ENCODE measurements around the gene KRTAP2-1.
"Not testable (repeated sequence)": the region's sequence is repeated elsewhere in the genome, so short reads cannot be mapped to it uniquely, and the experiment has no call there.

Gene KRTAP2-1

DNA sequence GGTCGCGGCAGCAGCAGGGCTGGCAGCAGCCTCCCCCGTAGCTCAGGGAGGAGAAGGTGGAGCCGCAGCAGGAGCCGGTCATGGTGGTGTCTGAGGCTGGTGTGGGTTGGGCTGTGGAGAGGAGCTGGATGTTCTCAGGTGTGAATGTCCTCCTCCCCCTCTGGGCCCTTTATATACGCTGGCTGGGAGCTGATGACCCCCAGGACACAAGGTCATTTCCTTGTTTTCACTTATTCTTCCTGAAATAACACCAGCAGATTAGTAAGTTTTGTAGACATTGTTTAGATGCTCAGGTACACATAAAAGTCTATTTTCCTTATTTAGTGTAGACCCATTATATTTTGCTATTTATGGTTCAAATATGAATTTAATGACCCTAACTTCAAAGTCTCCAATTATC is 8.0 kb upstream of the KRTAP2-1 start, which contains the start of gene KRTAP2-2:
Gene KRTAP2-2 (minus strand): TSS at position 101 of the 400 bp plus-strand sequence. CDS start 19 bp downstream, at position 82.
- DNase-seq = not testable (repeated sequence)

DNA sequence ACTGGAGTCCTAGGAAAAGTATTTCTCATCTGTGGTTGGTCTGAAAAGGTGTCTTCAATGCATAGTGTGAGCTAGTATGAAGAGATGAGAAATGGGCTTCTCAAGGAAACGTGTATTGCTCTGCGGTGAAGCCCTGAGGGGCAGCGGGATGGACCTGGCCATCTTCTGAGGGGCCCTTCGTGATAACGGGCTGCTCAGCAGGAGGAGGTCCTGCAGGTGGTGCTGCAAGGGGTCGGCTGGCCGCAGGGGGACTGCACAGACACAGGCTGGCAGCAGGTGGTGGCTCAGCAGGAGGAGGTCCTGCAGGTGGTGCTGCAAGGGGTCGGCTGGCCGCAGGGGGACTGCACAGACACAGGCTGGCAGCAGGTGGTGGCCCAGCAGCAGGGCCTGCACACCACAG is 7.4 kb upstream of the KRTAP2-1 start:
- DNase-seq = not testable (repeated sequence)

DNA sequence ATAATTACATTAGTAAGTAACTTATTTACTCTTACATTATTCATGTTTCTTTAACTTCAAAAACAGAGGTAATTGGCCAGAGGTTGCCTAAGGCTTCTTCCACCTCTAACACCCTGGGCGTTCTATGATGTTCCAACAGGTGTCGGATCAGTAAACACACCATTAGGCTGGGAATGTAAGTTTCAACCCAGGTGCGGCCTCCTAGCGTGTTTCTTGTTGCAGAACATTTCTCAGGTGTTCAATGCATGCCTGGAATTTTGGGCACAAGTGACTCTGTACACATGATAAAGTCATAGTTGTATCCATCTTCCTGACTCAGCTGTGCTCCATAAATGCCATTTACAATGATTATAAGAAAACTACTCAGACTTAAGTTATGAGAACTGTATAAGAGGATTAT is 6.9 kb upstream of the KRTAP2-1 start:
- DNase-seq = no peak

DNA sequence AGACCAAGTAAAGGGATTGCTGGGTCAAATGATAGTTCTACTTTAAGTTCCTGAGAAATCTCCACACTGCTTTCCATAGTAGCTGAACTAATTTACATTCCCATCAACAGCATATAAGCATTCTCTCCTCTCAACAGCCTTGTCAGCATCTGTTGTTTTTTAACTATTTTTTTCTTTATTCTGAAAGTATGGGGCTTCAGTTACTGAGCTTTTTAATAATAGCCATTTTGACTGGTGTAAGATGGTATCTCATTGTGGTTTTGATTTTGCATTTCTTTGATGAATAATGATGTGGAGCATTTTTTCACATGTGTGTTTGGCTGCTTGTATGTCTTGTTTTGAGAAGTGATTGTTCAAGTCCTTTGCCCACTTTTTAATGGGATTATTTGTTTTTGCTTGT is 5.5 kb upstream of the KRTAP2-1 start:
- DNase-seq = no peak

DNA sequence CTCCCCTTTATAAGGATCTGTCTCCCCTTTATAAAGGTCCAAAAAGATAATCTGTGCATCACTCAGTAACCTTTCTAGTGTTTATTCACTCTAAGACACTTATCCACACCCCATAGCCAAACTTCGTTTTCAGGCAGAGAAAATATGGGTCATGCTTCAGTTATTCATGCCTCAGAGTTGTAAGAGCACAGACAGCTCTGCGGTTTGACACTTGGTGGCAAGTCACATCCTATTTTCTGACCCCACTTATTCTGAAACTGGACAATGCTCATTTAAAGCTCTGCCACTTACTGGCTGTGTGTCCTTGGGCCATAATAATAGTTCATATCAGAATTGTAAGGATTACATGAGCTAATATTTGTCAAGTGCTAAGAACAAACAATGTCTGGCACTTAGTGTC is 2.0 kb upstream of the KRTAP2-1 start:
- no peak for DNase-seq

DNA sequence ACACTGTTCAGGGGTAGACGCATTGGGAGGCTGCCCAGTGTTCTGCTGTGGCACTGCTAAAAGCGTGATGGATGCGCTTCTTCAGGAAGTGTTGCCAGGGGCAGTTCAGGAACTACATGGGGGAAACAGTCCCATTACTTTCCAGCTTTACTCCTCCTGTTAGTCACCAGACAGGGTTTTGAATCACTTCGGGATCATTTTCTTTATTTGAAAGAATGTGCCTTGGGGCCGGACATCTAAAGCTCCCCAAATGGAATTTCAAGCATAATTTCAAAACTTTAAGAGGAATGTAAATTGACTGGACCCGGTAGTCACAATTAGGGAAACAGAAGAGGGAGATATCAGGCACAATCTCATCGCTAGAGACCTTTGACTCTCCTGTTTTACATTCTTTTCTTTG is 1.3 kb upstream of the KRTAP2-1 start:
- no peak for DNase-seq

DNA sequence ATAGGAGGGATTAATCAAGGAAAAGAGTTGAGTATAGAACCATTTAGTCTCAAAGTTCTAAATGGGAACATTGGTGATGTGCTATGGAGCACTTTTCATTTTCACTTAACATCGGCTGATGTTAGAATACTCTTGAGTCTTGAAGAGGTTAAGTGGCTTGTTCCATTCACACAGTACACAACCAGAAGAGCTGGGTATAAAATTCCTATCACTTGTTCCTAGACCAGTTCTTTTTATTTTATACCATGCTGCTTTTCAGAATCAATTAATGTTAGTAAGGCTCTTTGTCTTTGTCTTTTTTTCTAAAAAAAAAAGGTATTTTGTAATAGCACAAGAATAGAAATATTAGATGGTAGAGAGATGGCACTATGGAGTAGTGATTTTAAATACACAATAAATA is 4.2 kb downstream of the KRTAP2-1 start:
- DNase-seq = no peak

DNA sequence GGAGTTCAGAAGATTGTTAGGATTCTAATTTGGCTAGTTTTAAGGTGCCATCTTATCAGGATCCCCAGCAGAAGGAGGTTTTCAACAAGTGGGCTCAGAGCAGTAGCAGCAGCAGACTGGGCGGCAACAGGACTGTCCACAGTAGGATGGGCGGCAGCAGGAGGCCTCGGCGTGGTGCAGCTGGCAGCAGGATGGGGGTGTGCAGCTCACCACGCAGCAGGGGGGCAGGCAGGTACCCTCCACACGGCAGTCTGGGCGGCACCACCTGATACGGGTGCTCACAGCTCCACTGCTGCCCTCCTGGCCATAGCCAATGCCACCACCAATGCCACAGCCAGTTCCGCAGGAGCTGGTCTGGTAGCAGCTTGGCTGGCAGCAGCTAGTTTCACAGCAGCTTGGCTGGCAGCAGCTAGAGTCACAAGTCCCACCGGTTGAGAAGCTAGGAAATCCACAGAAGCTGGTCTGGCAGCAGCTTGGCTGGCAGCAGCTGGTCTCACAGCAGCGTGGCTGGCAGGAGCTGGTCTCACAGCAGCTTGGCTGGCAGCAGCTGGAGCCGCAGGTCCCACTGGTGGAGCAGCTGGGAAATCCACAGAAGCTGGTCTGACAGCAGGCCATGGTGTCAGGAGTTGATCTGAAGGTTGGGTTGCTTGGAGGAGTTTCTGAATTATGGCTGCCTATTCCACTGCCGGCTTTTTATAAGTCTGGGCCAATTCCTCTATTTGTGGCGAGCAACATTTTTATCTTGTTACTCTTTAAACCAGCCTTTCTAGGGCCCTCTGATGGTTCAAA is 6.1 kb downstream of the KRTAP2-1 start, which contains the start of gene KRTAP1-1:
Gene KRTAP1-1 (minus strand): TSS at position 668 of the 789 bp plus-strand sequence. CDS start 53 bp downstream, at position 615.
- not testable (repeated sequence) for DNase-seq

DNA sequence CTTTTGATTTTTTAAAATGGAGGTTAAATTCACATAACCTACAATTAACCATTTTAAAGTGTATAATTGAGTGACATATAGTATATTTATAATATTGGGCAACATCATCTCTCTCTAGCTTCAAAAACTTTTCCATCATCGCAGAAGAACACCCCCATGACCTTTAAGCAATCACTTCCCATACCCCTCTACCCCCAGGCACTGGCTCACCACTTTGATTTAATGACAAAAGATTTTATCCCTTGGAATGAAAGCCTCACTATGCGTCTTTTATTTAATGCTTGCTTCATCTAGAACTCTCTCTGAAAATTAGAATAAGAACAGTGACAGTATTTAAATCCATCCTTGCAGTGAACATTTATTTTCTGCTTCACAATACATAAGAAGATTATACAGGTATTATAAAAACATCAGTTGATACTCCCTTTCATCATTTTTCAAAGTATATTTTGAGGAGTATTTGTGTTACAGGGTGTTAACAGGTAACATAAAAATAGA is 9.2 kb downstream of the KRTAP2-1 start:
- DNase-seq = no peak

DNA sequence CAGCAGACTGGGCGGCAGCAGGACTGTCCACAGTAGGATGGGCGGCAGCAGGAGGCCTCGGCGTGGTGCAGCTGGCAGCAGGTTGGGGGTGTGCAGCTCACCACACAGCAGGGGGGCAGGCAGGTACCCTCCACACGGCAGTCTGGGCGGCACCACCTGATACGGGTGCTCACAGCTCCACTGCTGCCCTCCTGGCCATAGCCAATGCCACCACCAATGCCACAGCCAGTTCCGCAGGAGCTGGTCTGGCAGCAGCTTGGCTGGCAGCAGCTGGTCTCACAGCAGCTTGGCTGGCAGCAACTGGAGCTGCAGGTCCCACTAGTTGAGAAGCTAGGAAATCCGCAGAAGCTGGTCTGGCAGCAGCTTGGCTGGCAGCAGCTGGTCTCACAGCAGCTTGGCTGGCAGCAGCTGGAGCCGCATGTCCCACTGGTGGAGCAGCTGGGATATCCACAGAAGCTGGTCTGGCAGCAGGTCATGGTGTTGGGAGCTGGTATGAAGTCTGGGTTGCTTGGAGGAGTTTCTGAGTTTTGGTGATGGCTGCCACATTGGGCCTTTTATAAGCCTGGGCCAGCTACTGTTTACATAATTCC is 12.7 kb downstream of the KRTAP2-1 start, which contains the start of gene KRTAP1-3:
Gene KRTAP1-3 (minus strand): TSS at position 529 of the 590 bp plus-strand sequence. CDS start 53 bp downstream, at position 476.
- not testable (repeated sequence) for DNase-seq

DNA sequence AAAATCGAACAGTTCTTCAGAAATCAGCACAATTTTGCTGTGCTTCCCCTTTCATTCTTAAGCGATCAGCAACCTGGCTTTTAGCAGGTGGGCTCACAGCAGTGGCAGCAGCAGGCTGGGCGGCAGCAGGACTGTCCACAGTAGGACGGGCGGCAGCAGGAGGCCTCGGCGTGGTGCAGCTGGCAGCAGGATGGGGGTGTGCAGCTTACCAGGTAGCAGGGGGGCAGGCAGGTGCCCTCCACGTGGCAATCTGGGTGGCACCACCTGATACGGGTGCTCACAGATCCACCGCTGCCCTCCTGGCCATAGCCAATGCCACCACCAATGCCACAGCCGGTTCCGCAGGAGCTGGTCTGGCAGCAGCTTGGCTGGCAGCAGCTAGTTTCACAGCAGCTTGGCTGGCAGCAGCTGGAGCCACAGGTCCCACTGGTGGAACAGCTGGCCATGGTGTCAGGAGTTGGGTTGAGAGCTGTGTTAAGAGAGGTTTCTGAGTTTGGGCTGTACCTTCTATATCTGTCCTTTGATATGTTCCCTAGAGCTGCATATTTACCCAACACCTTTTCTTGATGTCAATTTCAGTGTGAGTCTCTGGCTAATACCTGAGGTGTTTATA is 17.4 kb downstream of the KRTAP2-1 start, which contains the start of gene KRTAP1-4:
Gene KRTAP1-4 (minus strand): TSS at position 563 of the 613 bp plus-strand sequence. CDS start 117 bp downstream, at position 446.
- DNase-seq = no peak

DNA sequence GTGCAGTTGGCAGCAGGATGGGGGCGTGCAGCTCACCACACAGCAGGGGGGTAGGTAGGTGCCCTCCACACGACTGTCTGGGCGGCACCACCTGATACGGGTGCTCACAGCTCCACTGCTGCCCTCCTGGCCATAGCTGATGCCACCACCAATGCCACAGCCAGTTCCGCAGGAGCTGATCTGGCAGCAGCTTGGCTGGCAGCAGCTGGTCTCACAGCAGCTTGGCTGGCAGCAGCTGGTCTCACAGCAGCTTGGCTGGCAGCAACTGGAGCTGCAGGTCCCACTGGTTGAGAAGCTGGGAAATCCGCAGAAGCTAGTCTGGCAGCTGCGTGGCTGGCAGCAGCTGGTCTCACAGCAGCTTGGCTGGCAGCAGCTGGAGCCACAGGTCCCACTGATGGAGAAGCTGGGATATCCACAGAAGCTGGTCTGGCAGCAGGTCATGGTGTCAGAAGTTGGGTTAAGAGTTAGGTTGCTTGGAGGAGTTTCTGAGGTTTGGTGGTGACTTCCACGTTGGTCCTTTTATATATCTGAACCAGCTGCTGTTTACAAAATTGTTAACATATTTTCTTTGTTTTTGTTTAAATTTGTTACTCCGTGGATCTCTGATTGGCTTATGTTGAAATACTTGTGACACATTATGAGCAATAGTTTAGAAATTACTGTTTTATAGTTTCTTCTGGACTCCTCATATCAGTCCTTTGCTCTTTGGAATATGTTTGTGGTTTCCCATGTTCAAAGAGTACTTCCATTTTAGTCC is 20.2 kb downstream of the KRTAP2-1 start, which contains the start of gene KRTAP1-5:
Gene KRTAP1-5 (minus strand): TSS at position 494 of the 757 bp plus-strand sequence. CDS start 53 bp downstream, at position 441.
- DNase-seq = no peak

DNA sequence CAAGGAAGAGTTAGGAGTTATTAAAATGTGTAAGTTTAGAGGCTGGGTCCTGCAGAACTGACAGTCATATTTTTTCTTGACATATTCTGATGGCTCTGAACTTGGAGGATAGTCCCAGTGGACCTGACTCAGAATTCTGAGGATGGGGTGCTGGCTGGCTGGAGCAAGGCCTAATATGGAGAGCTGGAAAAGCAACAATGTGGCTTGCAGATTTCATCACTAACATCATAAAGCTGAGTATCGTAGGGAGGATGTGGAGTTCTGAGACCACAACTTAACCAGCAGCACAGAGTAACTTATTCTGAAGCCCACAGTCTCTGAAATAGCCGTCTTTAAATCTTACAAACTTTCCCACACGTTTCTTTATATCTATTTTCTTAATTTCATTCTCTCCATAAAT is 22.4 kb downstream of the KRTAP2-1 start:
- DNase-seq = no peak

DNA sequence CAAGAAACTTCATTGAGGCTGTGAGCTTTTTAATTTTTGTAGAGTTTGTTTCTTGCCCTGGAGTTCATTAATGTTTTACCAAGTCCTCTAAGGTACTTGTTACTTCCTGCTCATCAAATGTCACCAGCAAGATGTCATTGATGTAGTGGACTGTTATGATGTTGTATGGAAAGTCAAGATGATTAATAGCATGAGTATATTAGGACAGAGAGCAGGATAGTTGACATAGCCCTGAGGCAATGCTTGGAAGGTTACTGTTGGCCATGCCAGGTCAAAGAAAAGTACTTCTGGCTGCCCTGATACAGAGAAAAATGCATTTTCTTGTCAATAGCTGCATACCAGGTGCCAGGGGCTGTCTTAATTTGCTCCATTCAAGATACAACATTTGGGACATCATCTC is 26.8 kb downstream of the KRTAP2-1 start:
- DNase-seq = no peak

DNA sequence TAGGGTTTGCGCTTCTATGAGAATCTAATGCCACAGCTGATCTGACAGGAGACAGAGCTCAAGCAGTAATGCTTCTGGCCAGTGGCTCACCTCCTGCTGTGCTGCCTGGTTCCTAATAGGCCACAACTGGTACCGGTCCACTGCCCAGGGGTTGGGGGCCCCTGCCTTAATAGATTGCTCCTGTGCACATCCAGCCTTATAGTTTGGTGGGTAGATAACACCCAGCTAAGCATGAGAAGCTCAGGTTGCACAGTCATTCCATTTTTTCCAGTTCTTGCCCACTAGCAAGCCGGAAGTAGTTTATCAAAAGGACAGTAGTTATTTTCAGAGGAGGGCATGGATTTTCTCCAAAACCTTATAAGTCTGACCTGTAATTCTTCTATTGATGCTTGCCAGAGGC is 27.7 kb downstream of the KRTAP2-1 start:
- no peak for DNase-seq

DNA sequence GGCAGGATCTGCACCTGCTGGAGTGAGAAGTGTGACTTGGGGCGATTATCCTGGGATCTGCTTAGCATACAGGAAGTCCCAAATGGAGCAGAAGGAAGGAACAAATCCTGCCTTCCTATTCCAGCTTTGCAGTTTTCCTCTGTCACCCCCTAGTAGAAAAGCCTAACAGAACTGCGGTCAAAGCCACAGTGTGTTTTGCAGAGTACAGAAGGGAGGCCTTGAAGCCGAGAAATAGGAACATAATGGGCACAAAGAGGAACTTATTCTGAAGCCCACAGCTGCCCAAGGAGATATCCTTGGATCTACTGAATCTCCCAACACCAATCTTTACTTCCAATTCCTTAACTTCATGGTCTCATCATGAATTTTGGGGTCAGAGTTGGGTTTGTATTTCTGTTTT is 28.6 kb downstream of the KRTAP2-1 start:
- DNase-seq = no peak

DNA sequence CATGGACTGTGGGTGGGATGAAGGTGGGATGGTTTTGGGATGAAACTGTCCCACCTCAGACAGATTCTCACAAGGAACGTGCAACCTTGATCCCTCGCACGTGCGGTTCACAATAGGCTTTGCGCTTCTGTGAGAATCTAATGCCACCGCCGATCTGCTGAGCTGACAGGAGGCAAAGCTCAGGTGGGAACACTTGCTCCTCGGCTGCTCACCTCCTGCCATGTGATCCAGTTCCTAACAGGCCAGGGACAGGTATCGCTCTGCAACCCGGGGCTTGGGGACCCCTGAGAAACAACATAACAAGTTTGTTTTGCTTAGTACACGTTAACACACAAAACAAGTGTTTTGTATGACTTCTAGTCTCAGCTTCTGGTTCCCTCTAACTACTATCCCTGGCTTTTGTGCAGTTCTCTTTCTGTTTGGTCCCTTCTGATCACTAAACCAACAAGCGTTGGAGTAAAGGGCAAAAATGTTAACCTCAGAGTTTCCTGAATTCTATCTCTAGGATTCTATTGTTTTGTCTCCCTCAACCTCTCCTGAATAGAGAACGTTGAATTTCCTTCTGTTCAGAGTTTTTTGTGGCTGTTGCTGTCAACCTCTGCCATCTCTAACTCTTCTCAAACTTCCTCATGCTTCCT is 30.4 kb downstream of the KRTAP2-1 start:
- no peak for DNase-seq

DNA sequence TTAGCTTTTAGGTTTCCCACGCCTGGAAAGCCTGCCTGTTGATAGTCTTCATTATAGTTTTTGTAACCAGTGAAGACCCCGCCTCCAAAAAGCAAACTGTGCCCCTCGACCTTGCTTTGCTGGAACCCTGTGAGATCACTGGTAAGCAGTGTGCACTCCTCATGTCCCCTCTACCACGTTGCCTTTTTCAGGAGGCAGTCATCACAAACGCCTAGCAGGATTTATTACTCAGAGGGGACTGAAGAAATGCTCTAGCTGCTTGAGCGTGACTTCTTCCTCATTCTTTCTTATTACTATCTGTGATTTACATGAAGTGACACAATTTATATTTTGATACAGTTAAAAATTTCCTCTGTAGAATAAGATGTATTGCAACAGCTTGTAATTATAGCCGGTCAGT is 31.7 kb downstream of the KRTAP2-1 start:
- DNase-seq = no peak

DNA sequence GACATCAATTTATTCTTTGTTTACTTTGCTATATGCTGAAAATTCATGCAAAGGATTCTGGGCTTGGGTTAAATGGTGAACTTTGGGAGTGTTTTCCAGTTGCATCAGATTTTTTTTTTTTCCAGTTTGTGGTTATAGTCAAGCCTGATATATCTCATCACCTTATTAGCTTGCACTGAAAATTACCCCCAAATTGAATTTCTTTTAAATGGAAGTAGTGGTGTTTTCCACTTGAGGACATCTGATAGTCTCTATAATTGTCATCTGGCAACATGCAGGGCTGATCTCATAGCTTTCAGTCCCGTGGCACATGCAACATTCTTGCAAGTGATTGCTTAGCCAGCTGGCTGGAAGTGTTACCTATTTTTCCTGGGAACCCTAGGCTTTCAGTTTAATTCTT is 33.5 kb downstream of the KRTAP2-1 start:
- DNase-seq = no peak

DNA sequence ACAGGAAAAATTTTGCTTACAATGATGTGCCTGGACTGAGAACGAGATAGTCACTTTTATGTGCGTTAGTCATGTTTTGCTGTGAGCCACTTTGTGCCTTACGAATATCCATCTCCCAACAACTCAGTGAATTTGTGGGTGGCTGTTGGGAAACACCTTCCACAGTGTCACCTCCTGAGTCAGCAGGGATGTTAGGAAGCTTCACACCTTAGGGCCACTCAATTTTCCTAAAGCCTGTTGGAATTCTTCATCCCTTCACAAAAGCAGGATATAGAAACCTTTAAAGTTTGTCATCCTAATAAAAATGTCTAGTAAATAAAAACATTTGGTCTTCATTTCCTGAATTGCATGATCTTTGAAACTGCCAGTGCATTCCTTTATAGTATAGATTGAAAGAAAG is 33.9 kb downstream of the KRTAP2-1 start:
- no peak for DNase-seq

DNA sequence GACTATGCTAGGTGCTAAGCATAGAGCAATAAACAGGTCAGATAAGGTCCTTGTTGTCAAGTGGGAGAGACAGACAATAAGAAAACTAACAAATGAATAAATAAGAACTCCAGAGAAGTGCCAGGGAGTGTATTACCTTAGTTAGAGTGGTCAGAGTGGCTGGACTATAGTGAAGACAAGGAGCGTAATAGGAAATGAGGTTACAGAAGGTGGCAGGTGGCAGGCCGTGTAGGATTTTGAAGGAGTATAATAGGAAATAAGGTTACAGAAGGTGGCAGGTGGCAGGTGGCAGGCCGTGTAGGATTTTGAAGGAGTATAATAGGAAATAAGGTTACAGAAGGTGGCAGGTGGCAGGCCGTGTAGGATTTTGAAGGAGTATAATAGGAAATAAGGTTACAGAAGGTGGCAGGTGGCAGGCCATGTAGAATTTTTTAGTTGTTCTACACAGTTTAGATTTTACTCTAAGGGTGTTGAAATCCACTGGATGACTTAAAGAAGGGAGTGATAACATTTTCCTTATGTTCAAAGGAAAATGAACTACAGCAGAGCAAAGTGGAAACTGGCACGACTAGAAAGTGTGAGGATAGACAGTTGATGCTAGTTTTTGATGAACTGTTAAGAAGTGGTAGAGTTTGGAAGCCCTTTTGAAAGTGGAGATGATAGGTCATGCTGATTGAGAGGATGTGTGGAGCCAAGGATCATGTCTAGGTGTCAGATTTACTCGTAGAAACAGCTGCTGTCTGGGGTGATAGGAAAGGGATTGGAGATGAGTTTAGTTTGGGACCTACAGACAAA is 34.6 kb downstream of the KRTAP2-1 start:
- DNase-seq = no peak

Data from SHP77 treated with DMSO at 0.1 percent for 48 hours (cell line).